ENCODE results near the gene CRISPLD2.

The CRISPLD2 gene

GRCh38 chr16:84834403-84834772, 14.6 kb downstream of the CRISPLD2 start:
- no peak for TF ChIP-seq CTCF (IDR thresholded peaks at IDR 0.05; ENCODE audit: control insufficient read depth, insufficient read depth, low read depth, low read length, missing control alignments)
- no peak overlapping the region for H3K4me3 ChIP-seq (ENCODE audit: control insufficient read depth, low read depth, low read length)
- peak; percentile 47 for DNase-seq (ENCODE audit: low read depth)

GRCh38 chr16:84836234-84836647, 16.5 kb downstream of the CRISPLD2 start:
- peak; percentile 100 for DNase-seq (ENCODE audit: low read depth)
- no peak for TF ChIP-seq CTCF (IDR thresholded peaks at IDR 0.05; ENCODE audit: control insufficient read depth, insufficient read depth, low read depth, low read length, missing control alignments)
- H3K4me3 ChIP-seq (ENCODE audit: control insufficient read depth, low read depth, low read length): no peak overlapping the region

GRCh38 chr16:84836967-84837366, 17.2 kb downstream of the CRISPLD2 start:
- DNase-seq (ENCODE audit: low read depth): no peak
- TF ChIP-seq CTCF (IDR thresholded peaks at IDR 0.05; ENCODE audit: control insufficient read depth, insufficient read depth, low read depth, low read length, missing control alignments): no peak
- H3K4me3 ChIP-seq (ENCODE audit: control insufficient read depth, low read depth, low read length): no peak overlapping the region

GRCh38 chr16:84838383-84838948, 18.7 kb downstream of the CRISPLD2 start:
- DNase-seq (ENCODE audit: low read depth): no peak
- no peak overlapping the region for H3K4me3 ChIP-seq (ENCODE audit: control insufficient read depth, low read depth, low read length)
- TF ChIP-seq CTCF (IDR thresholded peaks at IDR 0.05; ENCODE audit: control insufficient read depth, insufficient read depth, low read depth, low read length, missing control alignments): no peak

GRCh38 chr16:84839054-84839453, 19.3 kb downstream of the CRISPLD2 start:
- TF ChIP-seq CTCF (IDR thresholded peaks at IDR 0.05; ENCODE audit: control insufficient read depth, insufficient read depth, low read depth, low read length, missing control alignments): no peak
- DNase-seq (ENCODE audit: low read depth): no peak

GRCh38 chr16:84839956-84840355, 20.2 kb downstream of the CRISPLD2 start:
- TF ChIP-seq CTCF (IDR thresholded peaks at IDR 0.05; ENCODE audit: control insufficient read depth, insufficient read depth, low read depth, low read length, missing control alignments): no peak
- DNase-seq (ENCODE audit: low read depth): peak; percentile 61

More at GRCh38 chr16:84839054-84839453, 19.3 kb downstream of the CRISPLD2 start:
- no peak overlapping the region for H3K4me3 ChIP-seq (ENCODE audit: control insufficient read depth, low read depth, low read length)

More at GRCh38 chr16:84839956-84840355, 20.2 kb downstream of the CRISPLD2 start:
- no peak overlapping the region for H3K4me3 ChIP-seq (ENCODE audit: control insufficient read depth, low read depth, low read length)

Data from AG09309 (cell line).